Measurements from ENCODE around the gene MTMR4. TPM values are rescaled to one million over a fixed set of nuclear protein-coding genes. Genes with fewer than 3 reads are reported as not detected.
A peak's percentile ranks its signal among the peaks of the same experiment; 100 is the strongest.
"Not testable (repeated sequence)": the region's sequence is repeated elsewhere in the genome, so short reads cannot be mapped to it uniquely, and the experiment has no call there.

Gene MTMR4
- polyA plus RNA-seq, 1 donor: 75.6 TPM

DNA sequence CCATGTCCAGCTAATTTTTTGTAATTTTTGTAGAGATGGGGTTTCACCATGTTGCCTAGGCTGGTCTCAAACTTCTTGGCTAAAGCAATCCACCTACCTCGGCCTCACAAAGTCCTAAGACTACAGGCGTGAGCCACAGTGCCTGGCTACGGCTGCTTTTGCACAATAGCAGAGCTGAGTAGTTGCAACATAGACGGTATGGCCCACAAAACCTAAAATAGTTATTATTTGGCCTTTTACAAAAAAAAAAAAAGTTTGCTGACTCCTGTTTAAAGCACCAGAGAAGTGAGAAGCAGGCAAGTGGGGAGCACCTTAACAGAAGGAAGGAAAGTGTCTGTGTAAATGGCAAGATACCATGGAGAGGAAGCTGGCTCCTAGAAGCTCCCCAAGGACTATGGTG is 20.9 kb downstream of the MTMR4 start:
- no peak for DNase-seq

DNA sequence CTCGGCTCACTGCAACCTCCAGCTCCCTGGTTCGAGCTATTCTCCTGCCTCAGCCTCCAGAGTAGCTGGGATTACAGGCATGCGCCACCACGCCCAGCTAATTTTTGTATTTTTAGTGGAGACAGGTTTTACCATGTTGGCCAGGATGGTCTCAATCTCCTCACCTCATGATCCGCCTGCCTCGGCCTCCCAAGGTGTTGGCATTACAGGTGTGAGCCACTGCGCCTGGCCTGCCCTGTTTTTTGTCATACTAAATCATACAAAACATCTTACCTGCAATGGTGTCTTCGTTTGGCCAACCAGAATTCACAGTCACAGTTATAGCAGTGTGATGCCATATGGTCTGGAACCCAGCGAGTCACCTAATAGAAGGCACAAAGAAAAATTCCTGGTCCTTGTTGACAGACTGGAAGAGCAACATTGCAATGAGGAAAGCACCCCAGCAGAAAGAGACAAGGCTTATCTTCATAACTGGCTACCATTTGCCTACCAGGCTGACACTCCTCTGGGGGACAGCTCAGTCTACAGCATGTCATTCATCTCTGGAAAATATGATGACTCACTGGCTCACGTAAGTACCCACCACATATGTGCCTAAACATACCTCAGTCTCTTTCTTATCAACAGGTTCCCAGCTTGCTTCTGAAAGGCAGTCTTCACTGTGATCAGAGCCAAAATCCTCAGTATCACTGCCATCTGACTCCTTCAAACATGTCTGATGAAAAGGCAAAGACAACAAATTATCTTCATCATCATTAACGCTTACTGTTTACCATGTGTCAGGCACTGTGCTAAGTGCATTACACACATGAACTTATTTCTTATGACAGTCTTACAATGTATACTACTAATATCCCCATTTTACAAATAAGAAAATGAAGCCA is 22.0 kb downstream of the MTMR4 start:
- no peak for DNase-seq

DNA sequence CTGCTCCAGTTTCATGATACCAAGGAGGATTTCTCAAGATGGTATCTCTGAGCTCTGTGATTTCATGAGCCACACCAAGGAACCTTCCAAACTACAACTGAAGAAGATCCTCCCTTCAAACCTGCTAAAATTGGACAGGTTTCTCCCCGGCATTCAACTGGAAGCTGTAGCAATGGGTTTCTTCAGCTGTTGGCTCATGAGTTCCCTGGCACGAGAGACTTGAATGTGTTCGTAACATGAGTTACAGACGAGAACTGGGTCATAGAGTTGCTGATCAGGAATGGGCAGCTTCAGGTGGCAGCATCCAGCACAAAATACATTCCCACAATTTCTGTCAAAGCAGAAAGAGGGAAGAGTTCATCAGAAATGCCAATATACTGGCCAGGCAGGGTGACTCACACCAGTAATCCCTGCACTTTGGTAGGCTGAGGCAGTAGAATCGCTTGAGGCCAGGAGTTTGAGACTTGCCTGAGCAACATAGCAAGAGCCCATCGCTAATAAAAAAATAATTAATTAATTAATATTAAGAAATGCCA is 22.9 kb downstream of the MTMR4 start:
- DNase-seq: no peak

DNA sequence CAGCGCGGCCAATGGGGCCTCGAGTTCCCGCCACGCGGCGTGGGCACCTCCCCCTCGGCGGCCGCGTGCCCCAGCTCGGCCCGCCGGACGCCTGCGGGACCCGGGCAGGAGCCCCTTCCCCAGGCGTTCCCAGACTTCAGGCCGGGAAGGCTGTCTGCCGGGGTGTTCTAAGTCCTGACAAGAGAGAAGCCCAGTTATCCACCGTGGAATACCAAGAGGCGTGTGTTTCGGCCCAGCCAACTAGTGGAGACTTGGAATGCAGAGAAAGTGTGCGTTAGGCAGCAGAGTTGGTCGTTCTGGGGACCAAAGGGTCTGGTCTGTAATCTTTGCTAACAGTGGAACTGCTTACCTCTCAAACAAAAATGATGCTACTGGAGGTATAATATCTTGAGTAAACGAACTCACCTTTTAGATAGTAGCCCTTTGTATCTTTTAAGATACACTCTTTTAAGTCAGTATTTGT is 26.0 kb downstream of the MTMR4 start:
- DNase-seq: no peak

DNA sequence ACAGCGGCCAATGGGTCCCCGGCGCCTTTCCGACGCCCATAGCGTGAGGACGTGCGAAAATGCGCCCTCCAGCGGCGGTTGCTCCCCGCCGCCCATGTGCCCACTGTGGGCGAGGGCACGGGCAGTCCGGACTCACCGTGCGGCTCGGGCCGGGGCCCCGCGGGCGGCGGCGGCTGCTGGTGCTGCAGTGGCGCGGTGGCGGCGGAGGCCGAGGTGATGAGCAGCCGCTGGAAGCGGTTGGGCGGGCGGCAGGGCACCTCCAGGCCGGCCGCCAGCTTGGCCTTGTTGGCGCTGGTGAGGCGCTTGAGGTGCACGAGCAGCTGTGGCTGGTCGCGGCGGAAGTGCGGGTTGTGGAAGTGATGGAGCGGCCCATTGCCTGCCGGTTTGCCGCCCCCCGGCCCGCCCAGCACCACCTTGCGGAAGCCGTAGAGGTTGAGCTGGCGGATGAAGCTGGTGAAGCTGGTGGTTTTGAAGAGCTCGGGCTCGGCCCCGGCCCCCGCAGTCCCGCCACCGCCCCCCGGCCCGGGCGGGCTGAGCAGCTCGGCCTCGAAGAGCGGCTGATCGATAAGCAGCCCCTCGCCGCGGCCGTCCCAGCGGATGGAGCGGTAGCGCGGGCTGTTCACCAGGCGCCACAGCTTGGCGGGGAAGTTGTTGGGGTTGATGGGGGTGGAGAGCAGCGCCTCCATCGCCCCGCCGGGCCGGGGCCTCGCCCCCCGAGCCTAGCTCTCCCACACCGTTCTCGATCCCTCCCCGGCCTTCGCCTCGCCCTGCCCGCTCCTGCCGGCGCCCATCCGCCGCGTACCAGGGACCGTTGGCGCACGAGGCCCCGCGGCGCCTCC is 26.6 kb downstream of the MTMR4 start, which contains the start of gene HSF5:
Gene HSF5 (minus strand): TSS at position 820 of the 839 bp plus-strand sequence. CDS start 134 bp downstream, at position 686.
- DNase-seq: peak; percentile 38

DNA sequence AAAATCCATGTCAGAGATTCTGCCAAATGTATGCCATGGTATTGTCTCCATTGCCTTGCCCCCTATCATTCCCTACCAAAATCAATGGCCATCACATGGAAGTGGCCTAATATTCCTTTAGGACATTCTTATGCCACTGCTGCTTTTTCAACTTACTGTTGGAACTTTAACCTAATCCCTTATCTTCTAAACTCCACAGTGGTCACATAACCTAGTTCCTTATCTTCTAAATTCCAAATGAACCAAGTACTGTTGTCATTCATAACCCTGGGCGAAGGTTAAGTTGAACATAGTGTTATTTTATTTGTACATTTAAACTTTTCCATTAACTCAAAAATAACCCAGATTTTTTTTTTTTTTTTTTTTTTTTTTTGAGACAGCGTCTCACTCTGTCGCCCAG is 29.8 kb downstream of the MTMR4 start:
- no peak for DNase-seq

DNA sequence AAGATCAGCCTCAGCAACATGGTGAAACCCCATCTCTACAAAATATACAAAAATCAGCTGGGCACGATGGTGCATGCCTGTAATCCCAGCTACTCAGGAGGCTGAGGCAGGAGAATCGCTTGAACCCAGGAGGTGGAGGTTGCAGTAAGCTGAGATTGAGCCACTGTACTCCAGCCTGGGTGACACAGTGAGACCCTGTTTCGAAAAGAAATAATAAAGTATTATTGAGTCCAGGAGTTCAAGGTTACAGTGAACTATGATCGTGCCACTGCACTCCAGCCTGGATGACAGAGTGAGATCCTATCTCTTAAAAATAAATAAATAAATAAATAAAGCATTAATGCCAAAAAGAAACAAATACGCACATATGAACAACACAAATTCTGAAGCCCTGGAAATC is 32.6 kb downstream of the MTMR4 start:
- not testable (repeated sequence) for DNase-seq

DNA sequence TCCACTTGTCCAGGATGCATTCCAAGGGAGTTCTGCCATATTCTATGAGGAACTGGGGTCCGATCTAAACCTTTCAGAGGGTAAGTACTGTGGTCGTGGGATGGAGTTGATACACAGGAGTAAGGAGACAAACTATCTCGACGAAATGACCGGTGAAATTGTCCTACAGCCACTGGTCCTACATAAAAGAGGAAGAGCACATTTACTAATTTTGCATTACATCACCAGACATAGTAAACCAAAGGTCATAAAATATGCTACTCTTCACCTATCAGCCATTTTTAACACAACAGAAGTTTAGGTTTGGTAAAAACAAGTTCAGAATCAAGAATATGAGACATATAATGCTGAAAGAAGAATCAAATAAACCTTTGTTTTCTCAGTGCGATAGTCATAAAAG is 34.3 kb downstream of the MTMR4 start:
- DNase-seq: no peak

DNA sequence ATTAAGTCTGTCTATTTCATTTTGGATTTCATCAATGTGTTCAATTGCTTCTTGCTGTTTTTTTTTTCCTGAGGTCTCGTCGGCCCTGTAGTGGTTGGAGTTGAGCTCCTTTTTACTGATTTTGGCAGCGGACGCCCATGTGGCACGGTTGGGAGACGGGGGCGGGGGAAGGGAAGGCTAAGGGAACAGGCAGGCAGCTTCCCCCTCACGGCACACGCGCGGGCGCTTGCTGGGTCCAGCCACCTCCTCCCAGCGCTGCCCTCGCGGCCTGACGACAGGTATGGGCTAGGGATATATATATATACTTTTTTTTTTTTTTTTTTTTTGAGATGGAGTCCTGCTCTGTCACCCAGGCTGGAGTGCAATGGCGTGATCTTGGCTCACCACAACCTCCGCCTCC is 37.6 kb downstream of the MTMR4 start:
- no peak for DNase-seq

DNA sequence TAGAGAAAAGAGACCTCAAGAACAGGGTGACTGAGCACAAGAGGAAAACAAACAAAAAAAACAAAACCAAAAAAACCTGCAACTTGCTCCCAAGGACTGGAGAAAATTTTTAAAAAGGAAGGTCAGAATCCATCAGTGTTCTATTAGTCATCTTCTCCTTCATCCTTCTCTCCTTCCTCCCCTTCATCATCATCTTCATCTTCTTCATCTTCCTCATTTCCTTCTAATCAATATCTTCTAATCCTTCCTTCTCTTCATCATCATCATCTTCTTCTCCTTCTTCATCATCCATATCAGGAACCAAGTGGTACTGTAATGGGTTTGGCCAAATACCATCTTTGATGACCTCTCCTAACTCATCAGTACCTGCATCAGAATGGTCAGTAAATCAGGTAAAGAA is 38.5 kb downstream of the MTMR4 start:
- no peak for DNase-seq

DNA sequence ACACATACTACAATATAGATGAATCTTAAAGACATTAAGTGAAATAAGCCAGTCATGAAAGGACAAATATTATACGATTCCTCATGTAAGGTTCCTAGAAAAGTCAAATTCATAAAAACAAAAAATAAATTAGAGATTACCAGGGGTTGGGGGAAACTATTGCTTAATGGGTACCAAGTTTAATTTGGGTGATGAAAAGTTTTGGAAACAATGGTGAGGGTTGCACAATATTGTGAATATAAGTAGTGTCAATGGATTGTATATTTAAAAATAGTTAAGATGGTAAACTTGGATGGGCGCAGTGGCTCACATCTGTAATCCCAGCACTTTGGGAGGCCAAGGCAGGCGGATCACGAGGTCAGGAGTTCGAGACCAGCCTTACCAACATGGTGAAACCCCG is 44.1 kb downstream of the MTMR4 start:
- no peak for DNase-seq

DNA sequence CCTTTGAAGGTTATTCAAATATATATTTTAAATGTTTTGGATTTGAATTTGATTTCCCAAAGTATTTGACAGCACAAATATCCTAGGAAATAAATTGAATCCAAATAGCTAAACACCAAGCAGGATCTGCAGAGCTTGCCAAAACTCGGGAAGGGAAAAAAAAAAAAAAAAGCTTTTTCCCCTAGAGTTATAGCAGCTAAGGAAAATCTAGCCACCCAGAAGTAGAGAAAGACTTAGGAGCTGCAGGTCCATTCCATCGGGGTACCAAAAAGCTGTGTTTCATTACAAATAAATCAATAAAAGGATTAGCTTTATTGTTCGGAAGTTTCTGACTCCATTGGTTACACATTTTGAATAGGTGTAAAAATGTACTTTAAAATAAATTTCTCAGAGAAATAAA is 45.5 kb downstream of the MTMR4 start:
- DNase-seq: no peak

DNA sequence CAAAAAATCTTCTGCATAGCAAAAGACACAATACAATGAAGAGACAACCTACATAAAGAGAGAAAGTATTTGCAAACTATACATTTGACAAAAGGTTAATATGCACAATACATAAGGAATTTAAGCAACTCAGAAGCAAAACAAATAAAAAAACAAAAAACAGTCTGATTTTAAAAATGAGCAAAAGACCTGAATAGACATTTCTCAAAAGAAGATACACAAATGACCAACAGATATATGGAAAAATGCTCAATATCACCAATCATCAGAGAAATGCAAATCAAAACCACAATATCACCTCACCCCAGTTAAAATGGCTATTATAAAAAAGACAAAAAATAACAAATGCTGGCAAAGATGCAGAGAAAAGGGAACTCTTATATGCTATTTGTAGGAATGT is 58.9 kb downstream of the MTMR4 start:
- DNase-seq: no peak

DNA sequence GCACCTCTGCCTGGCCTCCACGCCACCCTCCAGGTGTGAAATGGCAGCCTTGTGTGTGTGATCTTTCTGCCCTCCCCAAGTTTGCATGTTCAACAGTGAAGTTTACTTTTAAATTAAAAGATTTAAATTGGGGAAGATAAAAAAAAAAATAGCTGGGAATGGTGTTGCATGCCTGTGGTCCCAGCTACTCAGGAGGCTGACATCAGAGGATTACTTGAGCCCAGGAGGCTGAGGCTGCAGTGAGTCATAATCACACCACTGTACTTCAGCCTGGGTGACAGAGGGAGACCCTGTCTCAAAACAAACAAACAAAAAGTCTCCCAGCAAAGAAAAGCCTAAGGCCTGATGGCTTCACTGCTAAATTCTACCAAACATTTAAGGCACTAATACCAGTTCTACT is 61.7 kb downstream of the MTMR4 start:
- DNase-seq: no peak

DNA sequence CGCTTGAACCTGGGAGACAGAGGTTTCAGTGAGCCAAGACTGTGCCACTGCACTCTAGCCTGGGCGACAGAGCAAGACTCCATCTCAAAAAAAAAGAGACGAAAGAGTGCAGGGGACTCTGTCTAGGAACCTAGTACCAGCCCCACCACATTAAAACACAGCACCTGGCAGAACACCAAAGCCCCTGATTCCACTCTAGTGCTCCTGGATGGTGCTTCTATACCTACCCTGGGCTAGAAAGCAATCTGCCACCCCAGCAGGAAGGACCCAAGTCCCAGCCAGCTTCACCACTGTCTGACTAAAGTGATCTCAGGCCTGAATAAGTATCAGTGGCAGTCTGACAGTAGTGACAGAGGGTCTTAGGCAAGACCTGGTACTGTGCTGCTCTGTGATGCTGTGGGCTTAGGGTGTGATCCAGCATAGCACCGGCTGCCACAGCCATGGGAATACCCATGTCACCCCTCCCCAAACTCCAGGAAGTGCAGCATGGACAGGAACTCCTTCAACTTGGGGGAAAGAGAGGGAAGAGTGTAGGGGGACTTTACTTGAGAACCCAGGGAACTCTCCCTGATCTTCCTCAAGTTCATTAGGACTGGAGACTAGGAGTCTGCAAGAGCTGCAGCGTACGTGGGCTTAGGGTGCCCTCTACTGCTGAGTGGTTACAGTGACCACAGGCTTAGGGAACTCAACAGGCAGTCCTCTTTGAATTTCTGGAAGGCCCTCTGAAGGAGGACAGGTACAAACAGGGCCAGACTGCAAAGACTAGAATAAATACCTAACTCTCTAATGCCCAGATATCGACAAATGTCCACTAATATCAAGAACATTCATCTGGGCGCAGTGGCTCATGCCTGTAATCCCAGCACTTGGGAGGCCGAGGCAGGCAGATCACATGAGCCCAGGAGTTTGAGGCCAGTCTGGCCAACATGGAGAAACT is 67.1 kb downstream of the MTMR4 start:
- DNase-seq: peak; percentile 39

DNA sequence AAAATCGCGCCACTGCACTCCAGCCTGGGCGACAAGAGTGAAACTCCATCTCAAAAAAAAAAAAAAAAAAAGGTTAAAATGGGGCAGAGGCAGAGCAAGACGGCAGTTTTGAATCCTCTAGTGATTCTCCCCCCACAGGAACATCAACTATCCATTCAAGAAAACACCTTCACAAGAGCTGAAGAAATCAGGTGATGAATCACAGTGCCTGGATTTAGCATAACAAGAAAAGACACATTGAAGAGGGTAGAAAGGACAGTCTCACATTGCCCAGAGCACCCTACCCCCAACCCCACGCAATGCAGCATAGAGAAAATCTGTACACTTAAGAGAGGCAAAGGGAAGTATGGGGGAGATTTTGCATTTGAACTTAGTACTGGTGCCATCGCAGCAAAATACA is 68.4 kb downstream of the MTMR4 start:
- DNase-seq: no peak

Other genes with a start within 250 kb of the MTMR4 start
- gene MPO, start 233.7 kb downstream of the MTMR4 start, polyA plus RNA-seq (ENCODE audit: insufficient read length): 2.4 TPM
- 62.3 TPM for gene TSPOAP1, start 185.8 kb downstream of the MTMR4 start, polyA plus RNA-seq (ENCODE audit: insufficient read length)
- gene SUPT4H1, start 162.4 kb downstream of the MTMR4 start, polyA plus RNA-seq (ENCODE audit: insufficient read length): 121 TPM
- gene RNF43, start 97.1 kb downstream of the MTMR4 start, polyA plus RNA-seq (ENCODE audit: insufficient read length): 12.9 TPM
- 0.52 TPM for gene HSF5, start 26.2 kb downstream of the MTMR4 start, polyA plus RNA-seq (ENCODE audit: insufficient read length)
- gene TEX14, start 177.4 kb upstream of the MTMR4 start, polyA plus RNA-seq (ENCODE audit: insufficient read length): 1.6 TPM
- gene RAD51C, start 178.0 kb upstream of the MTMR4 start, polyA plus RNA-seq (ENCODE audit: insufficient read length): 47.3 TPM
- 5.2 TPM for gene PPM1E, start 241.2 kb upstream of the MTMR4 start, polyA plus RNA-seq (ENCODE audit: insufficient read length)